CD14-positive monocyte (primary cell): Measurements from ENCODE around the gene STK11IP. TPM values are rescaled to one million over a fixed set of nuclear protein-coding genes. Genes with fewer than 3 reads are reported as not detected.
"Not testable (repeated sequence)": the region's sequence is repeated elsewhere in the genome, so short reads cannot be mapped to it uniquely, and the experiment has no call there.

Experiments used
- DNase-seq, 3 donors: peaks; one replicate each; pipeline ENCODE4 v3.0.0-alpha.2; 2011 to 2022
- H2AFZ ChIP-seq: 2 replicates; pipeline ENCODE4 v1.6.0; 2012; ENCODE audit warnings: mild to moderate bottlenecking, low read depth, low read length, inconsistent platforms; ENCODE audit not compliant: insufficient read depth, poor library complexity, severe bottlenecking
- H3K27ac ChIP-seq, 2 donors: 1 replicate in 1 of 2; 2 replicates in 1 of 2; pipeline ENCODE4 v1.5.1; 2012 to 2013; ENCODE audit warnings: low read length in 2 of 2, control low read depth in 1 of 2, inconsistent platforms in 1 of 2, low read depth in 1 of 2, mild to moderate bottlenecking in 1 of 2
- H3K27me3 ChIP-seq, 2 donors: one replicate each; pipeline versions ENCODE4 v1.6.0 to v1.6.1; 2011 to 2013; ENCODE audit warnings: low read length in 2 of 2; ENCODE audit not compliant: control insufficient read depth in 2 of 2, insufficient read depth in 2 of 2
- H3K36me3 ChIP-seq, 2 donors: replicated peaks in 1 of 2; 1 replicate in 1 of 2; 2 replicates in 1 of 2; pipeline versions ENCODE4 v1.5.1 to v1.6.1; 2012 to 2013; ENCODE audit warnings: low read length in 2 of 2, control low read depth in 1 of 2, inconsistent platforms in 1 of 2, mild to moderate bottlenecking in 1 of 2; ENCODE audit not compliant: insufficient read depth in 2 of 2, control insufficient read depth in 1 of 2
- H3K4me1 ChIP-seq, 2 donors: 1 replicate in 1 of 2; 2 replicates in 1 of 2; pipeline versions ENCODE4 v1.5.1 to v1.6.1; 2012 to 2013; ENCODE audit warnings: low read length in 2 of 2, control low read depth in 1 of 2, inconsistent platforms in 1 of 2, mild to moderate bottlenecking in 1 of 2, moderate library complexity in 1 of 2; ENCODE audit not compliant: insufficient read depth in 2 of 2, control insufficient read depth in 1 of 2
- H3K4me2 ChIP-seq: replicated peaks from 2 replicates; pipeline ENCODE3; 2012; ENCODE audit warnings: low read length, moderate library complexity, mild to moderate bottlenecking; ENCODE audit not compliant: poor library complexity, severe bottlenecking; ENCODE audit errors: extremely low read depth
- H3K4me3 ChIP-seq, 3 experiments: fragments of 200-600 bp in 1 of 3; sonication (generic) in 1 of 3; replicated peaks in 1 of 3; 1 replicate in 2 of 3; 2 replicates in 1 of 3; pipeline ENCODE4 v1.5.1; 2011 to 2013; ENCODE audit warnings: low read length in 3 of 3, mild to moderate bottlenecking in 3 of 3, control low read depth in 2 of 3, low read depth in 2 of 3, inconsistent platforms in 1 of 3, moderate library complexity in 1 of 3
- H3K79me2 ChIP-seq: 2 replicates; pipeline ENCODE4 v1.6.0; 2012; ENCODE audit warnings: mild to moderate bottlenecking, control low read depth, inconsistent platforms, low read length, moderate library complexity; ENCODE audit not compliant: insufficient read depth
- H3K9ac ChIP-seq: 2 replicates; pipeline ENCODE4 v1.6.0; 2017; ENCODE audit warnings: low read length, mild to moderate bottlenecking; ENCODE audit not compliant: insufficient read depth, poor library complexity, severe bottlenecking
- H3K9me3 ChIP-seq, 2 donors: replicated peaks in 1 of 2; 1 replicate in 1 of 2; 2 replicates in 1 of 2; pipeline versions ENCODE4 v1.5.1 to v1.6.1; 2012 to 2013; ENCODE audit warnings: low read length in 2 of 2, control low read depth in 1 of 2; ENCODE audit not compliant: control insufficient read depth in 1 of 2, insufficient read depth in 1 of 2
- H4K20me1 ChIP-seq: 2 replicates; pipeline ENCODE4 v1.6.0; 2012; ENCODE audit warnings: mild to moderate bottlenecking, low read length, control low read depth, moderate library complexity; ENCODE audit not compliant: insufficient read depth
- H3K27ac Mint-ChIP-seq, 7 donors: one replicate each; pipeline ENCODE4 v1.8.0; 2020; ENCODE audit warnings: mild to moderate bottlenecking in 7 of 7, mixed read lengths in 7 of 7, moderate library complexity in 6 of 7, inconsistent platforms in 2 of 7
- H3K27me3 Mint-ChIP-seq, 3 donors: one replicate each; pipeline ENCODE4 v1.8.0; 2021 to 2022; ENCODE audit warnings: low read depth in 3 of 3, mild to moderate bottlenecking in 3 of 3, mixed read lengths in 3 of 3, moderate library complexity in 3 of 3, inconsistent platforms in 1 of 3
- H3K36me3 Mint-ChIP-seq, 2 donors: one replicate each; pipeline ENCODE4 v1.8.0; 2020; ENCODE audit warnings: mixed read lengths in 2 of 2, inconsistent platforms in 1 of 2, mild to moderate bottlenecking in 1 of 2
- H3K4me1 Mint-ChIP-seq: one replicate; pipeline ENCODE4 v1.8.0; 2020; ENCODE audit warnings: mild to moderate bottlenecking, mixed read lengths
- H3K4me3 Mint-ChIP-seq, 2 donors: one replicate each; pipeline ENCODE4 v1.8.0; 2020; ENCODE audit warnings: mild to moderate bottlenecking in 2 of 2, mixed read lengths in 2 of 2, moderate library complexity in 1 of 2
- H3K9me3 Mint-ChIP-seq, 7 donors: one replicate each; pipeline ENCODE4 v1.8.0; 2020 to 2022; ENCODE audit warnings: mixed read lengths in 7 of 7, mild to moderate bottlenecking in 6 of 7, moderate library complexity in 6 of 7, inconsistent platforms in 2 of 7
- CTCF ChIP-seq: fragments of 200-600 bp; IDR thresholded peaks from one replicate; pipeline ENCODE4 v1.8.0; 2022; ENCODE audit warnings: antibody characterized with exemption, mild to moderate bottlenecking
- WGBS: methylation state at CpG from one replicate; pipeline ENCODE4 v1.1.5; 2013; ENCODE audit warnings: missing lambda C conversion rate; ENCODE audit not compliant: insufficient coverage; 5-methylcytosine and 5-hydroxymethylcytosine counted together
- intact Hi-C, 2 donors: fragments of 100-400 bp; cut with micrococcal nuclease; formaldehyde crosslinking; loops; one replicate each; pipeline versions ENCODE4 v1.15.0 to v1.15.1; 2023
- polyA plus RNA-seq, 3 donors: library from polyadenylated mRNA; depleted of rRNA in 1 of 3; unstranded in 2 of 3; stranded (reverse) in 1 of 3; fragments of 300-500 nt in 2 of 3; fragments of >200 nt in 1 of 3; fragmentation: Illumina TruSeq in 2 of 3; gene quantifications; 1 replicate in 2 of 3; 2 replicates in 1 of 3; pipeline ENCODE4 v1.2.3, GENCODE V29; 2012 to 2021

Gene STK11IP
- polyA plus RNA-seq, 3 donors = 13.0 to 79.1 (median 15.7) TPM

- TF ChIP-seq CTCF = no peak
- intact Hi-C loops = no loop called here
- Histone ChIP-seq H3K9me3 (no peaks in the 10 kb centered on the region), H3K36me3 (no peaks in the 10 kb centered on the region), H2AFZ (no peak overlapping the region), H3K4me2 (no peak overlapping the region), H3K4me3 (no peak overlapping the region), H3K27me3 (peaks cover 7 to 16% of the 10 kb centered on the region in 2 donors), H3K9ac (no peak overlapping the region), H3K27ac (no peak overlapping the region), H3K4me1 (no peaks in the 10 kb centered on the region), H3K79me2 (no peaks in the 10 kb centered on the region), H4K20me1 (no peaks in the 10 kb centered on the region)
- H3K9me3 Mint-ChIP-seq = peaks cover 0 to 6% (median 2%) of the 10 kb centered on the region in 7 donors
- WGBS = 89% methylated on average over 4 of the region's 4 CpGs
- peaks cover 18 to 34% (median 19%) of the 10 kb centered on the region in 3 donors for H3K27me3 Mint-ChIP-seq
- H3K27ac Mint-ChIP-seq = no peak overlapping the region
- no peaks in the 10 kb centered on the region for H3K4me1 Mint-ChIP-seq
- H3K4me3 Mint-ChIP-seq = no peak overlapping the region
- no peaks in the 10 kb centered on the region for H3K36me3 Mint-ChIP-seq
- DNase-seq = no peak
Observed at GRCh38 chr2:219648963-219649362, 51.3 kb downstream of the STK11IP start.

- no peak for DNase-seq
- TF ChIP-seq CTCF = no peak
- Histone ChIP-seq H4K20me1 (no peaks in the 10 kb centered on the region), H2AFZ (no peak overlapping the region), H3K79me2 (no peaks in the 10 kb centered on the region), H3K27me3 (peaks cover 15 to 20% of the 10 kb centered on the region in 2 donors), H3K4me1 (no peaks in the 10 kb centered on the region), H3K4me3 (no peak overlapping the region), H3K27ac (no peak overlapping the region), H3K9ac (no peak overlapping the region), H3K4me2 (no peak overlapping the region), H3K9me3 (no peaks in the 10 kb centered on the region), H3K36me3 (no peaks in the 10 kb centered on the region)
- no peaks in the 10 kb centered on the region for H3K36me3 Mint-ChIP-seq
- H3K4me1 Mint-ChIP-seq = no peaks in the 10 kb centered on the region
- peaks cover 18 to 41% (median 20%) of the 10 kb centered on the region in 3 donors for H3K27me3 Mint-ChIP-seq
- 100% methylated on average over 1 of the region's 8 CpGs for WGBS
- intact Hi-C loops = no loop called here
- peaks cover 1 to 6% (median 2%) of the 10 kb centered on the region in 7 donors for H3K9me3 Mint-ChIP-seq
- no peak overlapping the region for H3K27ac Mint-ChIP-seq
- H3K4me3 Mint-ChIP-seq = no peak overlapping the region
Observed at GRCh38 chr2:219650426-219651248, 53.0 kb downstream of the STK11IP start.

GRCh38 chr2:219651656-219652055 lies 54.0 kb downstream of the STK11IP start:
- peaks cover 18 to 24% of the 10 kb centered on the region in 2 donors for H3K27me3 ChIP-seq
- Mint-ChIP-seq H3K27me3 (peaks cover 15 to 39% (median 22%) of the 10 kb centered on the region in 3 donors), H3K4me3 (peak overlapping the region in 1 of 2 donors; percentile 26)
- H4K20me1 ChIP-seq, H3K79me2 ChIP-seq, H3K9ac ChIP-seq, H3K27ac Mint-ChIP-seq, H3K9me3 ChIP-seq, H3K9me3 Mint-ChIP-seq, H3K4me3 ChIP-seq, H3K36me3 ChIP-seq, H3K4me1 ChIP-seq, intact Hi-C loops, H3K4me1 Mint-ChIP-seq, H3K27ac ChIP-seq, H2AFZ ChIP-seq, H3K36me3 Mint-ChIP-seq, DNase-seq, H3K4me2 ChIP-seq: not testable (repeated sequence)
- 43% methylated on average over 1 of the region's 6 CpGs for WGBS
